ENCODE data around the gene KLK1.

Gene KLK1

DNA sequence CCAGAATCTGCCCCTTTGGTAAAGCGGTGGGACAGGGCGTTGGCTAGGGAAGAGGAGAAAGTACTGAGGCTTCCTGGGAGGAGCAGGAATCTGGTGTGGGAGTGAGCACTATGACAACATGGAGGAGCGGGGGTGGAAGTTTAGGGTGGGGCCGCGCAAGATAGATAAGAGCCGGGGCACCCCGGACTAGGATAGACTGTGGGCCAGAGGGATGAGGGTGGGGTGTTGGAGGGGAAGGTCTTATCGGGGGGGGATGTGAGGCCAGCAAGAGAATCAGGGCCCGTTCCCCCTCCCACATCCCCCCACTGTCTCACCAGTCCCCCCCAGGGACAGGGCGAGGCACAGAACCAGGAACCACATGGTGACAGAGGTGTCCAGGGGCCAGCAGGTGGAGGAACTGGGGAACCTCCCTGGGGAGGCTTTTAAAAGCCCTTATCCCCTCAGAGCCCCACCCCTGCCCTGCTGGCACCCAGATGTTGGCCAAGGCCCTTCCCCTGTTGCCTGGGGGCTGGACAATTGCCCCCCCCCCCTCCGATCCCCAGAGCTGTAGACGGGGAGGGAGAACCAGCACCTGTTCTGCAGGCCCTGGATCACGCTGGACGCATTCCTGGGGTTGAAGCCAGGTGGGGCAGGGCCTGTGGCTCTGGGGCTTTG, at the start of gene KLK1:
TSS of gene KLK1 (minus strand) at position 399 of the 654 bp plus-strand sequence. CDS start at position 360, 39 bp downstream.
- DNase-seq, result no peak

DNA sequence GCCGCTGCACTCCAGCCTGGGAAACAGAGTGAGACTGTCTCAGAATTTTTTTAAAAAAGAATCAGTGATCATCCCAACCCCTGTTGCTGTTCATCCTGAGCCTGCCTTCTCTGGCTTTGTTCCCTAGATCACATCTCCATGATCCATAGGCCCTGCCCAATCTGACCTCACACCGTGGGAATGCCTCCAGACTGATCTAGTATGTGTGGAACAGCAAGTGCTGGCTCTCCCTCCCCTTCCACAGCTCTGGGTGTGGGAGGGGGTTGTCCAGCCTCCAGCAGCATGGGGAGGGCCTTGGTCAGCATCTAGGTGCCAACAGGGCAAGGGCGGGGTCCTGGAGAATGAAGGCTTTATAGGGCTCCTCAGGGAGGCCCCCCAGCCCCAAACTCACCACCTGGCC, 49.5 kb upstream of the KLK1 start, which contains the start of gene KLK2:
TSS of gene KLK2 (plus strand) at position 384 of the 400 bp plus-strand sequence. CDS start 35 bp downstream, outside the sequence.
- DNase-seq, result no peak

DNA sequence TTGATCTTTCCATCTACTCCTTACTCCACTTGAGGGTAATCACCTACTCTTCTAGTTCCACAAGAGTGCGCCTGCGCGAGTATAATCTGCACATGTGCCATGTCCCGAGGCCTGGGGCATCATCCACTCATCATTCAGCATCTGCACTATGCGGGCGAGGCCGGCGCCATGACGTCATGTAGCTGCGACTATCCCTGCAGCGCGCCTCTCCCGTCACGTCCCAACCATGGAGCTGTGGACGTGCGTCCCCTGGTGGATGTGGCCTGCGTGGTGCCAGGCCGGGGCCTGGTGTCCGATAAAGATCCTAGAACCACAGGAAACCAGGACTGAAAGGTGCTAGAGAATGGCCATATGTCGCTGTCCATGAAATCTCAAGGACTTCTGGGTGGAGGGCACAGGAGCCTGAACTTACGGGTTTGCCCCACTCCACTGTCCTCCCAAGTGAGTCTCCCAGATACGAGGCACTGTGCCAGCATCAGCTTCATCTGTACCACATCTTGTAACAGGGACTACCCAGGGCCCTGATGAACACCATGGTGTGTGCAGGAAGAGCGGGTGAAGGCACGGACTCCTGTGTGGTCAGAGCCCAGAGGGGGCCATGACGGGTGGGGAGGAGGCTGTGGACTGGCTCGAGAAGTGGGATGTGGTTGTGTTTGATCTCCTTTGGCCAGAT, 47.0 kb upstream of the KLK1 start:
- peak; percentile 58 for DNase-seq

DNA sequence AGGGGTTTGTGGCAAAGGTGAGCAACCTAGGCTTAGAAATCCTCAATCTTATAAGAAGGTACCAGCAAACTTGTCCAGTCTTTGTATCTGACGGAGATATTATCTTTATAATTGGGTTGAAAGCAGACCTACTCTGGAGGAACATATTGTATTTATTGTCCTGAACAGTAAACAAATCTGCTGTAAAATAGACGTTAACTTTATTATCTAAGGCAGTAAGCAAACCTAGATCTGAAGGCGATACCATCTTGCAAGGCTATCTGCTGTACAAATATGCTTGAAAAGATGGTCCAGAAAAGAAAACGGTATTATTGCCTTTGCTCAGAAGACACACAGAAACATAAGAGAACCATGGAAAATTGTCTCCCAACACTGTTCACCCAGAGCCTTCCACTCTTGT, 45.9 kb upstream of the KLK1 start:
- no peak for DNase-seq

DNA sequence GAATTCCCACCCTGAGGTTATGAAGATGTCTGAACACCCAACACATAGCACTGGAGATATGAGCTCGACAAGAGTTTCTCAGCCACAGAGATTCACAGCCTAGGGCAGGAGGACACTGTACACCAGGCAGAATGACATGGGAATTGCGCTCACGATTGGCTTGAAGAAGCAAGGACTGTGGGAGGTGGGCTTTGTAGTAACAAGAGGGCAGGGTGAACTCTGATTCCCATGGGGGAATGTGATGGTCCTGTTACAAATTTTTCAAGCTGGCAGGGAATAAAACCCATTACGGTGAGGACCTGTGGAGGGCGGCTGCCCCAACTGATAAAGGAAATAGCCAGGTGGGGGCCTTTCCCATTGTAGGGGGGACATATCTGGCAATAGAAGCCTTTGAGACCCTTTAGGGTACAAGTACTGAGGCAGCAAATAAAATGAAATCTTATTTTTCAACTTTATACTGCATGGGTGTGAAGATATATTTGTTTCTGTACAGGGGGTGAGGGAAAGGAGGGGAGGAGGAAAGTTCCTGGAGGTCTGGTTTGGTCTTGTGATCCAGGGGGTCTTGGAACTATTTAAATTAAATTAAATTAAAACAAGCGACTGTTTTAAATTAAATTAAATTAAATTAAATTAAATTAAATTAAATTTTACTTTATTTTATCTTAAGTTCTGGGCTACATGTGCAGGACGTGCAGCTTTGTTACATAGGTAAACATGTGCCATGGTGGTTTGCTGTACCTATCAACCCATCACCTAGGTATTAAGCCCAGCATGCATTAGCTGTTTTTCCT, 38.1 kb upstream of the KLK1 start:
- no peak for DNase-seq

DNA sequence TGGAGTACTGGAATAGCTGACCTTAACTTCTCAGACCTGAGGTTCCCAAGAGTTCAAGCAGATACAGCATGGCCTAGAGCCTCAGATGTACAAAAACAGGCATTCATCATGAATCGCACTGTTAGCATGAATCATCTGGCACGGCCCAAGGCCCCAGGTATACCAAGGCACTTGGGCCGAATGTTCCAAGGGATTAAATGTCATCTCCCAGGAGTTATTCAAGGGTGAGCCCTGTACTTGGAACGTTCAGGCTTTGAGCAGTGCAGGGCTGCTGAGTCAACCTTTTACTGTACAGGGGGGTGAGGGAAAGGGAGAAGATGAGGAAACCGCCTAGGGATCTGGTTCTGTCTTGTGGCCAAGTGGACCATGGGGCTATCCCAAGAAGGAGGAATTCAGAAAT, 37.4 kb upstream of the KLK1 start:
- DNase-seq, result no peak

DNA sequence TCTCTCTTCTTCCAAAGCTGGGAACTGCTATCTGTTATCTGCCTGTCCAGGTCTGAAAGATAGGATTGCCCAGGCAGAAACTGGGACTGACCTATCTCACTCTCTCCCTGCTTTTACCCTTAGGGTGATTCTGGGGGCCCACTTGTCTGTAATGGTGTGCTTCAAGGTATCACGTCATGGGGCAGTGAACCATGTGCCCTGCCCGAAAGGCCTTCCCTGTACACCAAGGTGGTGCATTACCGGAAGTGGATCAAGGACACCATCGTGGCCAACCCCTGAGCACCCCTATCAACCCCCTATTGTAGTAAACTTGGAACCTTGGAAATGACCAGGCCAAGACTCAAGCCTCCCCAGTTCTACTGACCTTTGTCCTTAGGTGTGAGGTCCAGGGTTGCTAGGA, 36.3 kb upstream of the KLK1 start:
- no peak for DNase-seq

DNA sequence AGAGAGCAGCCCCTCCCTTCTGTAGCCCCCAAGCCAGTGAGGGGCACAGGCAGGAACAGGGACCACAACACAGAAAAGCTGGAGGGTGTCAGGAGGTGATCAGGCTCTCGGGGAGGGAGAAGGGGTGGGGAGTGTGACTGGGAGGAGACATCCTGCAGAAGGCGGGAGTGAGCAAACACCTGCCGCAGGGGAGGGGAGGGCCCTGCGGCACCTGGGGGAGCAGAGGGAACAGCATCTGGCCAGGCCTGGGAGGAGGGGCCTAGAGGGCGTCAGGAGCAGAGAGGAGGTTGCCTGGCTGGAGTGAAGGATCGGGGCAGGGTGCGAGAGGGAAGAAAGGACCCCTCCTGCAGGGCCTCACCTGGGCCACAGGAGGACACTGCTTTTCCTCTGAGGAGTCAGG, 35.3 kb upstream of the KLK1 start:
- no peak for DNase-seq

DNA sequence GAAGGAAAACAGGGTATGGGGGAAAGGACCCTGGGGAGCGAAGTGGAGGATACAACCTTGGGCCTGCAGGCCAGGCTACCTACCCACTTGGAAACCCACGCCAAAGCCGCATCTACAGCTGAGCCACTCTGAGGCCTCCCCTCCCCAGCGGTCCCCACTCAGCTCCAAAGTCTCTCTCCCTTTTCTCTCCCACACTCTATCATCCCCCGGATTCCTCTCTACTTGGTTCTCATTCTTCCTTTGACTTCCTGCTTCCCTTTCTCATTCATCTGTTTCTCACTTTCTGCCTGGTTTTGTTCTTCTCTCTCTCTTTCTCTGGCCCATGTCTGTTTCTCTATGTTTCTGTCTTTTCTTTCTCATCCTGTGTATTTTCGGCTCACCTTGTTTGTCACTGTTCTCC, 33.8 kb upstream of the KLK1 start:
- no peak for DNase-seq

DNA sequence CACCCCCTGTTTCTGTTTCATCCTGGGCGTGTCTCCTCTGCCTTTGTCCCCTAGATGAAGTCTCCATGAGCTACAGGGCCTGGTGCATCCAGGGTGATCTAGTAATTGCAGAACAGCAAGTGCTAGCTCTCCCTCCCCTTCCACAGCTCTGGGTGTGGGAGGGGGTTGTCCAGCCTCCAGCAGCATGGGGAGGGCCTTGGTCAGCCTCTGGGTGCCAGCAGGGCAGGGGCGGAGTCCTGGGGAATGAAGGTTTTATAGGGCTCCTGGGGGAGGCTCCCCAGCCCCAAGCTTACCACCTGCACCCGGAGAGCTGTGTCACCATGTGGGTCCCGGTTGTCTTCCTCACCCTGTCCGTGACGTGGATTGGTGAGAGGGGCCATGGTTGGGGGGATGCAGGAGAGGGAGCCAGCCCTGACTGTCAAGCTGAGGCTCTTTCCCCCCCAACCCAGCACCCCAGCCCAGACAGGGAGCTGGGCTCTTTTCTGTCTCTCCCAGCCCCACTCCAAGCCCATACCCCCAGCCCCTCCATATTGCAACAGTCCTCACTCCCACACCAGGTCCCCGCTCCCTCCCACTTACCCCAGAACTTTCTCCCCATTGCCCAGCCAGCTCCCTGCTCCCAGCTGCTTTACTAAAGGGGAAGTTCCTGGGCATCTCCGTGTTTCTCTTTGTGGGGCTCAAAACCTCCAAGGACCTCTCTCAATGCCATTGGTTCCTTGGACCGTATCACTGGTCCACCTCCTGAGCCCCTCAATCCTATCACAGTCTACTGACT, 31.2 kb upstream of the KLK1 start, which contains the start of gene KLK3:
TSS of gene KLK3 (plus strand) at position 280 of the 775 bp plus-strand sequence. CDS start at position 321, 41 bp downstream.
- no peak for DNase-seq

DNA sequence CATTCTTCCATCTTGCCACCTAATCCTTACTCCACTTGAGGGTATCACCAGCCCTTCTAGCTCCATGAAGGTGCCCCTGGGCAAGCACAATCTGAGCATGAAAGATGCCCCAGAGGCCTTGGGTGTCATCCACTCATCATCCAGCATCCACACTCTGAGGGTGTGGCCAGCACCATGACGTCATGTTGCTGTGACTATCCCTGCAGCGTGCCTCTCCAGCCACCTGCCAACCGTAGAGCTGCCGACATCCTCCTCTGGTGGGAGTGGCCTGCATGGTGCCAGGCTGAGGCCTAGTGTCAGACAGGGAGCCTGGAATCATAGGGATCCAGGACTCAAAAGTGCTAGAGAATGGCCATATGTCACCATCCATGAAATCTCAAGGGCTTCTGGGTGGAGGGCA, 28.0 kb upstream of the KLK1 start:
- DNase-seq, result no peak

DNA sequence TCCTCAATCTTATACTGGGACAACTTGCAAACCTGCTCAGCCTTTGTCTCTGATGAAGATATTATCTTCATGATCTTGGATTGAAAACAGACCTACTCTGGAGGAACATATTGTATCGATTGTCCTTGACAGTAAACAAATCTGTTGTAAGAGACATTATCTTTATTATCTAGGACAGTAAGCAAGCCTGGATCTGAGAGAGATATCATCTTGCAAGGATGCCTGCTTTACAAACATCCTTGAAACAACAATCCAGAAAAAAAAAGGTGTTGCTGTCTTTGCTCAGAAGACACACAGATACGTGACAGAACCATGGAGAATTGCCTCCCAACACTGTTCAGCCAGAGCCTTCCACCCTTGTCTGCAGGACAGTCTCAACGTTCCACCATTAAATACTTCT, 27.2 kb upstream of the KLK1 start:
- DNase-seq, result no peak

DNA sequence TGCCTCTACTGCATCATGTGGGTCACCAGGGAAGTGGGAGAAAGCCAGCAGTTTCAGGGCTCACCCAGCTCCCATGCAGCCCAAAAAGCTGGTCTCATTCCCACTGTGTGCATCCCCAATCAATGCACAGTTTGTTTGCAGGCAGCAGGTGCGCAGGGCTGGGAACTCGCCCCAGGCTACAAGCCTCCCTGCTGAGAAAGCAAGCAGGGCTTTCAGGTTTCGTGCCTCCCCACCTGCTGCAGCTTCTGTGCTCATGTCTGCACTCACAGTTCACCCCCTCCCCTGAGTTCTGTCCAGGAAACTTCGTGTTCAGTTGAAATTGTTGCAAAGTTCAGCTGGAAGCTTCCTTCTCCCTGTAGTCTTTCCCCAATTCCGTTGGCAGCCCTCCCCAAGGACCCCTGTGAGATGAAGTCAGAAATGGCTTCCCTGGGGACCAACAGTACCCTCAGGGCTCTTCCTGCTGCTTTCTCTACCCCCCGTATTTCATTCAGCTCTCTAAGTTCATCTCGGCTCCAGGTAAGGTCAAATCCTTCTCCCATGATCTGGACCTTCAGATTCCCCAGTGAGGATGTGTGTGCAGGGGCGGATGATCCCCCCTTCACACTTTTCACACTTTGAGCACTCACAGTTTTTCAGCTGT, 20.8 kb upstream of the KLK1 start:
- no peak for DNase-seq

DNA sequence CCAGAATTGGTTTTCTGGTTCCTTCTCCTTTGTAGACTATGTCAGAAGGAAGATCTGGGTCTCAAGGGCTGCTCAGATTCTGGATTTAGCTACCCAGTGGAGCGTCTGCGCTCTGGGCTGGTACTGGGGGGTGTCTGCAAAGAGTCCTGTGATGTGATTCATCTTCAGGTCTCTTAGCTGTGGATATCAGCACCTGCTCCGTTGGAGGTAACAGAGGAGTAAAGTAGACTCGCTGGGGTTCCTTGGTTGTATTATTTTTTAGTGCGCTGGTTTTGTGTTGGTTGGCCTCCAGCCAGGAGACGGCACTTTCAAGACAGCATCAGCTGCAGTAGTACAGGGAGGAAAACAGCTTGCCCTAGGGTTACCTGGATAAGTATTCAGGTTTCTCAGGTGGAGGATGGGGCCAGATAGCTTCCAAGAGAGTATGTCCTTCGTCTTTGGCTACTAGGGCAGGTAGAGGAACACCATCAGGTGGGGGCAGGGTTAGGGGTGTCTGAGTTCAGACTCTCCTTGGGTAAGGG, 20.2 kb upstream of the KLK1 start:
- no peak for DNase-seq

DNA sequence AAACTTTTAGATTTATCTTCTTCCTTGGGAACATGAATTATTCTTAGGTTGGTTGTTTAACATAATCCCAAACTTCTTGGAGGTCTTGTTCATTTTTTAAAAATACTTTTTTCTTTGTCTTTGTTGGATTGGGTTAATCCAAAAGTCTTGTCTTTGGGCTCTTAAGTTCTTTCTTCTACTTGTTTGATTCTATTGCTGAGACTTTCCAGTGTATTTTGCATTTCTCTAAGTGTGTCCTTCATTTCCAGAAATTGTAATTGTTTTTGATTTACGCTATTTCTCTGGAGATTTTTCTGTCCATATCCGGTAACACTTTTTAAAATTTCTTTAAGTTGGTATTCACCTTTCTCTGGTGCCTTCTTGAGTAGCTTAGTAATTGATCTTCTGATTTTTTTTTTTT, 19.6 kb upstream of the KLK1 start:
- no peak for DNase-seq

DNA sequence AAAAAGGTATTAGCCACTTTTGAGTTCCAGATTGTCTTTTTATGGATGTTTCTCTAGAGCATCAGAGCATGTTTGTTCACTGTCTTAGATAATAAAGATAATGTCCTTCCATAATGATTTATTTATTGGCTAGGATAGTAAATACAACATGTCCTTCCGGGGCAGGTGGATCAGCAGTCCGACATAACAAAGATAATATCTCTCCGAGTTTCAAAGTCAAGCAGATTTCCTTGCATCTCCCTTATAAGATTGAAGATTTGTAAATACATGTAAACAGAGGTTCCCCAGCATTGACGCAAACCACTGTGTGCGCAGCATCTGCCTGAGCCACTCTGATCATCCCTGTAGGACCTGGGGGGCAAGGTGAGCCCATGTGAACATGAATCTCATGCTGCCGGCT, 18.5 kb upstream of the KLK1 start:
- no peak for DNase-seq

DNA sequence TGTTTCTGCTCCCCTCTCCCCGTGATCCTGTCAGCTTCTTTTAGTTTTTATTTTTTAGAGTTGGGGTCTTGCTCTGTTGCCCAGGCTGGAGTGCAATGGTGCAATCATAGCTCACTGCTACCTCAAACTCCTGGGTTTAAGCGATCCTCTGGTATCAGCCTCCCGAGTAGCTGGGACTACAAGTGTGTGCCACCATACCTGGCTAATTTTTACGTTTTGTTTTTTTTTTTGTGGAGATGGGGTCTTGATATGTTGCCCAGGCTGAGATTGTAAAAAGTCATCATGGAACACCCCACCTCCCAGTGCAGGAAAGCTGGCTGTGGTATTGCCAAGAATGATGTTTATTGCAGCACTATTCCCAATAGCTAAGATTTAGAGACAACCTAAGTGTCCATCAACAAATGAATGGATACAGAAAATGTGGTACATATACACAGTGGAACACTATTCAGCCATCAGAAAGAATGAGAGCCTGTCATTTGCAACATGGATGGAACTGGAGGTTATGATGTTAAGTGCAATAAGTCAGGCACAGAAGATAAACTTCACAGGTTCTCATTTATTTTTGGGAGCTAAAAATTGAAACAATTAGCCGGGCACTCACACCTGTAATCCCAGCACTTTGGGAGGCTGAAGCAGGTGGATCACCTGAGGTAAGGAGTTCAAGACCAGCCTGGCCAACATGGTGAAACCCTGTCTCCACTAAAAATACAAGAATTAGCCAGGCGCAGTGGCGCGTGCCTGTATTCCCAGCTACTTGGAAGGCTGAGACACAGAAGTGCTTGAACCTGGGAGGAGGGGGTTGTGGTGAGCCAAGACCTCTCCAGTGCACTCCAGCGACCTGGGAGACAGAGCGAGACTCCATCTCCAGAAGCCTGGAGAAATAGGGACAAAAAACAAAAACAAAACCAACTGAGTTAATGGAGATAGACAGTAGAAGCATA, 16.4 kb upstream of the KLK1 start:
- DNase-seq, result no peak

DNA sequence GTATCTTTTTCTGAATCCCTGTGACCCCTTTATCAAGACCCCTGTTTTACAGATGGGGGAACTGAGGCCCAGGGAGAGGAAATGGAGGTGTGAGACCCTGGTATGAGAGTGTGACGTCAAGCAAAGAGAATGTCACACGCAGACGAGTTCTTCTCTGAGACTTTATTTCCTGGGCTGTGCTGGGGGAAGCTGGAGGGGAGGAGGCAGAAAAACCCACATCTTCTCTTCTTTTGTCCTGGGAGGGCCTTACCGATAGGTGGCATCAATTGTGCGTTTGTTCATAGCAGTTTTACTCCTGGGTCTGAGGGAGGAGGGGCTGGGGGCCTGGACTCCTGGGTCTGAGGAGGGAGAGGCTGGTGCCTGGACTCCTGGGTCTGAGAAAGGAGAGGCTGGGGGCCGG, 14.7 kb upstream of the KLK1 start:
- no peak for DNase-seq

DNA sequence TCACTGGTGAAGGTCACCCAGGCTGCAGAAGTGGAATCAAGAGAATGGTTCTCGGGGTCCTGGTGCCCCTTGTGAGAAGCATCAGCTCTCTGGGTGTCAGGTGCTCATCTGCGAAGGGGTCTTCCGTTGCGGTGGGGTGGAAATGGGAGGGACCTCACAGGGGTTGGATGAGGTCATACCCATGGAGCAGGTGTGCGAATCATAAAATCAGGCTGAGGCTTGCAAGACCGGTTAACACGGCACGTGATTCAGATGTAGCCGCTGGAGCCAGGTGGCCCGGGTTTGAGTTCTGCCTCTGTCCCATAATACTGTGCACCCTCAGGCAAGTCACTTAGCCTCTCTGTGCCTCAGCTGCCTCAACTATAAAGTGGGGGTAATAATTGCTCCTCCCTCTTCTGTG, 13.7 kb upstream of the KLK1 start:
- no peak for DNase-seq

DNA sequence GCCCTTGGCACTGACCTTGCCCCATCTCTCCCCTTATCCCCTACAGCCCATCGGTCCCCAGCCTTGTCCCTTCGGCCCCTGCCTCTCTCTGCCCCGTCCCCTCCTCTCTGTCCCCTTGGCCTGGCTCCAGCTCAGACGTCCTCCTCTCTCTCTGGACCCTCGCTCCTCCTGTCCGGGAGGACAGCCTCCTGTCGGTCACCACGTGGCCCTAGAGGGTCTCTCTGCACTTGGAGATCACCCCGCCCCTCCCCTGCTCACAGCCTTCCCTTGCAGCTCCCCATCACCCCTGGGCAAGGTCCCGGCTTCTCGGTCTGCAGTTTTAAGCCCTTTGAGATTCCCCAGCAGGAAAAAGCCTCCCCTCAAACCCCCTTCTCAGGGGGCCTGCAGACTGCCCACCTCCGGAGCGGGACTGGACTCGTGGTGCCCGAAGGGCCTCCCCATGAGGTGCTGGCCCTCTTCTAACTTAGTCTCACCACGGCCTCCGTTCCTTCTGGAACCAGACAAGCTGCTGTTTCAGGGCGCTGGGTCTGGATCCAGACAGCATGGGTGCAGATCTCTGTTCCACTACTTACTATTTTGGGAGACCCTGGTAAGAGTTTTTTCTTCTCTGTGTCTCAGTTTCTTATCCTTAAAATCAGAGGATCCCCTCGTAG, 13.1 kb upstream of the KLK1 start:
- no peak for DNase-seq
